DMS114 treated with DMSO at 0.1 percent for 48 hours (cell line): Measurements from ENCODE around the gene CHADL.
A peak's percentile ranks its signal among the peaks of the same experiment; 100 is the strongest.

ENCODE experiments used
- DNase-seq: peaks from one replicate; lab custom pipeline; 2025; ENCODE audit not compliant: unreplicated experiment; lab: John Stamatoyannopoulos, UW

CHADL gene

DNA sequence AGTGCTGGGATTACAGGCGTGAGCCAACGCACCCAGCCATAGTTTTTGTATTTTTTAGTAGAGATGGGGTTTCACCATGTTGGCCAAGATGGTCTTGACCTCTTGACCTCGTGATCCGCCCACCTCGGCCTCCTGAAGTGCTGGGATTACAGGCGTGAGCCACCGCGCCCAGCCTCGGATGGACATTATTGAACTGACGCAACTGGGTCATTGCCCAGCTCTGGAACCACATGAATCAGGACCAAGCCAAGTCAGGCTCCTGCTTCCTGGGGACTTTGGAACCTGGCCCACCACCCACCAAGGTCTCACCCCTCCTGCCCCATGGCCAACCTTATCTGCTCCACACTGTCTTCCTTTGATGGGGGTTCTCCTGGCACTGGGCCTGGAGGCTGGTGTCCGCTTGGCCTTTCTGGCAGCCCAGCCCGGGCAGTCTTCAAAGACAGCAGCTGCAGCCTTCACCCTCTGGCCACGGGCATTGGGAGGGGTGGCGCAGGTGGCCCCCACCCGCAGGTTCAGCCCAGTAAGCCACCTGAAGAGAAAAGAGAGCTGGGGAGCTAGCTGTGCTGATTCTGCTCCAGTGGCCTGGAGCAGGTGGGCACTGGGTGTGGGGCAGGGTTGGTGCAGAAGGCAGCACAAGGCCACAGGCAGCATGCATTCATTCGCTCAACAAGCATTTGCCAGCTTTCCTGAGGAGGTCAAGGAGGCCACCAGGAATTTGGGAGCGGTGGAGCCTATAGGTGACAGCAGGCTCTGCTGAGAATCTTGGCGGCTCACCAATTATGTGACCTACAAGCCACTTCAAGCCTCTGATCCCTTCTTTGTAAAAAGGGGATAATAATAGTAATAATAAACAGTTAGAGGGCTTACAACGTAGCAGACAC lies 5.7 kb downstream of the CHADL start:
- DNase-seq = no peak

DNA sequence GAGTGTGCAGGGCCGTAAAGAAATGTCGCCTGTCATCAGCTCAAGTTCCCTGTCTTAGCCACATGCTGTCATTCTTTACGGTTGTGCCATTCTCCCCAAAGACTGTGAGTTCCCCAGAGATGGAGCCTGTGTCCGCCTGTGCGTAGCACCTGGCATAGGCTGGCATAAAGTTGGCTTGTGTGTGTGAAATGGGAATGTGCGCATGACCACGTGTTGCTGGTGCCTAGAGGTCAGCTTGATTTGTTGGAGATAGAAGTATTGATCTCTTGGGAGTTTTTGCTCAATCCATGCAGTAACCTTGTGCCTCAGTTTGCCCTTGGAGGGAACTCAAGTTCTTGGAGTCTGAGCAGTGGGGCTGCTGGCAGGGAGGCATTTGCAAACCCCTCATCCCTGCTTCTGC lies 9.4 kb downstream of the CHADL start:
- no peak for DNase-seq

DNA sequence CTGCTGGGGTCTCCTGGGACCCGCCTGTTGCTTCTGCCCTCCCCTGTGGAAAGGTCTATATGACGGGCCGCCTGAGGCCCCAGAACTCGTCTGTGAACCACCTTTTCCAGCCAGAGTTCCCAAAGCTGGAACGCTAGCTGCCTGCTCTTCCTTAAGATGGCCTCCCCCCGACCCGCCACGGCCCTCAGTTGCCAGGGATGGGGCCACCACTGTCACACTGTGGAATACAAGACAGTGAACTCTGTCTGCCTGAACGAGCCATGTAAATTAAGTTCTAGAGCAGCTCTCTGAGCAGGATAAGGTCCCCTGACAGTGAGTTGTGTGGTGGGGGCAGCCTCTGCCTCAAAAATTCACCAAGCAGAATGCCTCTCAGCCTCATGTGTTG lies 10.3 kb downstream of the CHADL start:
- DNase-seq = no peak

DNA sequence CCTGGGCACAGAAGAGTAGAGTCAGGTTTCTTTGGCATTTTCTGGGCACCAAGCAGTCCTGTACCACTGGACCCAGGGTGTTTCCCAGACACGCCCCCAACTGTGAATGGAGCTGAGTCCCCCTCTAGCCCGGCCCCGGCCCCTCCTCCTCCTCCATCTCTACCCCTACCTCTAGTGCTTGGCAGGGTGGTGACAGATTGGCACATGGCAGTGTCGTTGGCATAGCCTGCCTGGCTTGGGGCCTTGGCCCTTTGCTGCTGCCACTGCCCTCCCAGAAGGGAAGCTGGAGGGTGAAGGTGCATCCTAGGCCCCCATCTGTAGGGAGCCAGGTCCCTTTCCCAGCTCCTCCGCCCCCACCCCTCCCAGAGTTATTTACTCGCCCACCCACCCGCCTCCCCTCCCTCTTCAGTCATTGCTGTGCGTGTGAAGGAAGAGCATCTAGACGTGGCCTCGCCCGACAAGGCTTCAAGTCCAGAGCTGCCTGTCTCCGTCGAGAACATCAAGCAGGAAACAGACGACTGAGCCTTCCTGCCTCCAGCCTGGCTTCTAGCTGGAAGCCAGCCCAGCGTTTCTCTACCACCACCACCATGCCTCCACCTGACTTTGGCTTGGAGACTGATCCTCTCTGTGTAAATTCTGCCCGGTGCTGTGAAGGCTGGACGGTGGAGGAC lies 10.9 kb downstream of the CHADL start:
- no peak for DNase-seq

DNA sequence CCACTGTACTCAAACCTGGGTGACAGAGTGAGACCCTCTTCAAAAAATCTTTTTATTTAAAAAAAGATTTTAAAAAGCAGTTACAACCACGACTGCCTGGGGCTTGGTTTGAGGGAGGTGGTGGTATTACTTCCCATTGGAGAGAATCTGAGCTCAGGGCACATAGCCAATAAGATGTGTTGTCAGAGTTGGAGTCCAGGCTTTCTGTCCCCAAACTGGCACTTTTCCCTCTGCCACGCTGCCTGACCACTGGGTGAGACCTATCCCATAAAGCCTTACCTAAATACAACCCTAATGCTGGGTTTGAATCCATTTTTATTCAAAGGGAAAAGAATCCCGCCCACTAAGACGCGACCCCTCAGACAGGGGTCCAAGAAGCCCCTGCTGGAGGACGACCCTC lies 11.5 kb downstream of the CHADL start:
- no peak for DNase-seq

DNA sequence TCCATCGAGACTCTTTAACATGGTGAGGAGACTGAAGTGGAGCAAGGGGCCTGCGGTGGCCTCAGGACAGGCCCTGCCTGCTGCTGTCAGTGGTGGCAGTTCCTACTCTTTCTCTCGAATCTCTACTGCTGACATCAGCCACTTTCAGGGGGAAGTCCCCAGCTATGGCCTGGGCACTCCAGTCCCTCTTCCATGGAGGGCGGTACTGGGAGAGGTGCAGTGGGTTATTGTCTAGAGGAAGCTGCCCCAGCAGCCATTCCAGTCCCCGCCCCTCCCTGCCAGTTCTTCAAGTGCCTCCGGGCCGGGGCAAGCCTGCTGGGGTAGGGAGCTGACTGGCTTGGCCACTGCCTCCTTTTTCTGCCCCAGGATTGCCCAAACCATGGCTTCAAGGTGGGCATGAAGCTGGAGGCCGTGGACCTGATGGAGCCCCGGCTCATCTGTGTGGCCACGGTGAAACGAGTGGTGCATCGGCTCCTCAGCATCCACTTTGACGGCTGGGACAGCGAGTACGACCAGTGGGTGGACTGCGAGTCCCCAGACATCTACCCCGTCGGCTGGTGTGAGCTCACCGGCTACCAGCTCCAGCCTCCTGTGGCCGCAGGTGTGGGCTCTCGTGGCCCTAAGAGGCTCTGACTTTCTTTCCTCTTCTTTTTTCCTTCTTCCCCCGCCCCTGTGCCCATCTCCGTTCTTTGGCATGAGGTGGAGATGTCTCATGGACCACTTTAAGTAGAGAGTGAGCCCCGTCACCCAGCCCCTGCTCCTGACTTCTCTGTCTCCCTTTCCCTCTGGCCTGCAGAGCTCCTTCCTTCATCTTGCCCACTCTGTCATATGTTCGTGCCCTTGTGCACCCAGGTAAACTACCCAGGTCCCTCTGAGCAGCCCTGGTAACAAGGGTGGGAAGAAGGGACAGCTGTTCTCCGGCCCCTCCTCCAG lies 13.7 kb downstream of the CHADL start:
- DNase-seq = no peak

DNA sequence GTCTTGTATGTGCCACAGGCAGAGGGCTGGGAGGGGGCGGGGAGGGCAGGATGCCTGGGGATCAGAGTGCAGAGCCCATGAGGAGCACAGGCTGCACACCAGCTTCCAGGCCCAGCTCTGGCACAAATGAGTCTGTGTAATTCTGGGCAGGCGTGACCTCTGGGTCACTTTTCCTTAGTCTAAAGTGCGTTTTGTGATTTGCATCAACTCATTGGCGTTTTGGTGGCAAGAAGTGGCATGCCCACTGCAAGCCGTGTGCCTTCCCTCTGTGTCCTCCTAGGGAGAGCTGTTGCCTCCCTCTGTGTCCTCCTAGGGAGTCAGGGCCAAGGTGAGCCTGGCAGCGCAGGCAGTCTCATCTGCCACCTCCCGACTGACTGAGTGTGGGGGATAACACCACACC lies 17.2 kb downstream of the CHADL start:
- no peak for DNase-seq

DNA sequence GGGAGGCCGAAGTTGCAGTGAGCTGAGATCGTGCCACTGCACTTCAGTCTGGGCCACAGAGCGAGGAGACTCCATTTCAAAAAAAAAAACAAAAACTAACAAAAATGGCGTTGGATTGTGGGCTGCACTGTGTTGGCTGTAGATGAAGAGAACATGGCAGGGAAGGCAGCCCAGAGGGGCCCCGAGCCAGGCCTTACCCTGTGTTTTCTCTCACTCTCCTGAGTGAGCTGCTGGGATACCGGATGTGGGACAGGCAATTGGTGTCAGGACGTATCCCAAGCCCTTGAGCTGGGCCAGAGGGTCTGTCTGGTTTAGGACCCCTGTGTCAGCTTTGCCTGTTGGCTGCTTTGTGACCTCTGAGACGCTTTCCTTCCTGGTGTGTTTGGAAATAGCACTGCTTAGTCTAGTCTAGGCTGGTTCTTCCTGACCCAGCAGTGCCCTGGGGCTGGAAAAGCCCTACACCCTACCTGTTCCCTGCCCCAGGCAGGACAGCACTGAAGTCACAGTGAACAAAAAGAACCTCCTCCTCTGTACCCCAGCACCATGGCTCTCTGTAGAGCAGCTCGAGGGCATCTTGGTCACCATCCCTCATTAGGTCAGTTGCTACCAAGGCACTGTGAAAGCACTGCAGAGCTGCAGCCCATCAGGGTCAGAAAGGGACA lies 17.8 kb downstream of the CHADL start:
- no peak for DNase-seq

DNA sequence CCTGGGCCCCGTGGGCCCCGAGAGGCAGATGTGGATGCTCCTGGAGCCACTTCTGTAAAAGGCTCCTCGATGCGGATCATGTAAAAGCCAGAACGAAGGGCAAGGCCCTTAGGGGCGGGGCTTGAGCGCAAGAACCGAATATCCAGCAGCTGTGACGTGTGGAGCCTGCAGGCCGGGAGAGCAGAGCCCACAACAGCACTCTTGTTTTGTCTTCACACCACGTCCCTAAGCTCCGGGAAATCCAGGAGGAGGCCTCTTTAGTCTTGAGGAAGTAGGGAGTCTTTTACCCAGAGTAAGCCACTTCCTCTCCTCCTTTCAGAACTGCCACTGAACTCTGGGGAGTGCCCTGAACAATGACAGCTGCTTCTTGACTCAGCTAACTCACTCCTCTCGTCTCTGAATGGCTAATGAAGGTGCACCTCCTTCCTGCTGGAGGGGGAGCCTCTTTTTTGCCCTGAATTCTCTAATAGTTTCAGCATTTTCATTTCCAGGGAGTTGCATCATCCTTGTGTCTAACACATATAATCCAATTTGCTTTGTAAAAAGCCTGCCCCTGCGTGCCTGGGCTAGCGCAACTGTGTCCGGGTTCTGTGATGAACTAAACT lies 23.1 kb downstream of the CHADL start:
- DNase-seq = no peak

DNA sequence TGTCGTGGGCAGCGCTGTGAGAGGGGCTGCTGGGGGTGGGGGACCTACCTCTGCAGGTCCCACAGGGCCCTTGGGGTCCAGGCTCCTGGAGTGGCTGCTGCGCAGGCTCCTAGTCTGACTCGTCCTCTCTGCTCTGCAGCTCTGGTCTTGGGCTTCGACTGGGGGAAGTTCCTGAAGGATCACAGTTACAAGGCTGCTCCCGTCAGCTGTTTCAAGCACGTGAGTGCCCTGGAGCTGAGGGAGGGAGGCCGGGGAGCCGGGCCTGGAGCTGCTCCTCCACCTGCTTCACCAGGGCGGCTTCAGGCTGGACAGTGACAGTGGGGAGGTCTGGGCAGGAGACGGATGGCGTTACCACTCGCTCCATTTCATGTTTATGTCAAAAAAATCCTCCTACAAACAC lies 23.7 kb downstream of the CHADL start:
- no peak for DNase-seq

DNA sequence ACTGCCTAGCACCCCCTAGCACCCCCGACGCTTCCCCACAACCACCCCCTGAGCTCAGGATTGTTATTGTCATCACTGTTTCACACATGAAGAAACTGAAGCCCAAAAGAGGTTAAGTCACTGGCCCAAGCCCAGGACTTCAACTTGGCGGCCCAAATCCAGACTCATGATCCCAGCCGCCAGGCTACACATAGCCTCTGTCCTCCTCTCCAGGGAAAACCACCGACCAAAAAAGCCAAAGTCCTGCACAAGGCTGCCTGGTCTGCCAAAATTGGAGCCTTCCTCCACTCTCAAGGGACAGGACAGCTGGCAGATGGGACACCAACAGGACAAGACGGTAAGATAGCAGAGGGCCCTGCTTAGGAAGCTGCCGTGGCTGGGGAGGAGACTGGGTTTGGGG lies 24.8 kb downstream of the CHADL start:
- no peak for DNase-seq

DNA sequence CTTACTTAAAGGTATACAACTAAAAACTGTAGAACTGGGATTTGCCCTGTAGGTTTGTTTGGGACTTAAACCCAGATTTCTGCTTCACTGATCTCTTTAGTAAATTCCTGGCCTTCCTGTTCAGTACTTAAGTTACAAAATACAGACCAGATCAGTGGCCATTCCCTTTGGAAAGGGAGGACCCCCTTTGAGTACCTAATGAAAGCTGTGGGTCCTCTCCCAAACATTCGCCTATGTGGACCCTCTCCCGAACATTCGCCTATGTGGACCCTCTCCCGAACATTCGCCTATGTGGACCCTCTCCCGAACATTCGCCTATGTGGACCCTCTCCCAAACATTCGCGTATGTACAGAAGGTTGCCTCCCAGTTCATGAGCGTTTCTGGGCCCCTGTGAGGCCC lies 25.3 kb downstream of the CHADL start:
- no peak for DNase-seq

DNA sequence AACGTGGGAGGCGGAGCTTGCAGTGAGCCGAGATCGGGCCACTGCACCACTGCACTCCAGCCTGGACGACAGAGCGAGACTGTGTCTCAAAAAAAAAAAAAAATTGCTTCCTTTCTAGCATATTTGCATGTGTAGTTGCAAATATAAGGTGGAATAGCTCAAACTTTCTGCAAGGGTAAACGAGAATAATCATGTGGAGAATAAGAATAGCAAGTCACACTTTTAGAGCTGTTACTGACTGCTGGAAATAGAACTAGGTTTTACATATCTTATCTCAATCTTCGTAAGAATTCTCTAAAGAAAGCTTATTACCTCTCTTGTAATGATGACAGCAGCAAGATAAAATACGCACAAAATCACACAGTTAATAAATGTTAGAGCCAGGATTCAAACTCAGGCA lies 34.0 kb downstream of the CHADL start:
- no peak for DNase-seq

DNA sequence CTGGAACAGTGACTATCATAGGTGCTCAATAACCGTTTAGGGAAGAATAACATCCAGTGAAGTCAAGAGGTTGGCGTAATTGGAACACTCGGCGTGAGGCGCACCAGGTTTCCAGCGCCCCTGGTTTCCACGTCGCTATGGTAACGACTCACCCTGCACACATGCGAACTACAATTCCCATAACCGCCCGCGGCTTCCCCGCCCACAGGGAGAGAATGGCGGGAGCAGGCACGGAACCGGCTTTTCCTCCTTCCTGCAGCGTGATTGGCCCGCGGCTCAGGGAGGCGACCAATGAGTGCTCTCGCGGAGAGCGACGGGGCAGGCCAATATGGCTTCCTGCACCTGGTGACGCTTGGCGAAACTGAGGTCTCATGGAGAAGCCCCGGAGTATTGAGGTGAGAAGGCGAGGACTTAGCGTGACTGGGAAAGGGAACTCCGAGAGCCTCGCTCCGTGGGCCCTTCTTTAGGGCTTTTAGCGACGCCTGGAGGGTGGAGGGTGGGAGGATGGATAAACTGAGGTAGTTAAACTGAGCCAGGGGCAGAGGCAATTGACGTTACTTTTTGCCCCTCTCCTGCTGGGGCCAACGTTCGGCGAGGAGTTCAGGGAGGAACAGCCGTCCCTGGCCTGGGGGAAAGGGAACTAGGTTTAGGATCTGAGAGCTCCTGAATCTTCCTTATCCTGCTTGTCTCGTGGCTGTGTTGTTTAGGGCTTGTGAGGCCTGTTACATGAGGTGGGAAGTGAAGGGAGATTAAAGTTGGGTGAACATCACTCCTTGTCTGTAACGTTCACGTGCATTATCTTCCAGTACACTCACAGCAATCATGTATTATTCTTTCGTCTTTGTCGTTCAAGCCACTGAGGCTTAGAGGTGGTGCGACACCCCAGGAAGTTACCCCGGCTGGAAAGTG lies 35.5 kb downstream of the CHADL start, which contains the start of gene L3MBTL2:
Gene L3MBTL2 (plus strand): TSS at position 321 of the 909 bp plus-strand sequence. CDS start 51 bp downstream, at position 372.
- DNase-seq = peak; percentile 92

DNA sequence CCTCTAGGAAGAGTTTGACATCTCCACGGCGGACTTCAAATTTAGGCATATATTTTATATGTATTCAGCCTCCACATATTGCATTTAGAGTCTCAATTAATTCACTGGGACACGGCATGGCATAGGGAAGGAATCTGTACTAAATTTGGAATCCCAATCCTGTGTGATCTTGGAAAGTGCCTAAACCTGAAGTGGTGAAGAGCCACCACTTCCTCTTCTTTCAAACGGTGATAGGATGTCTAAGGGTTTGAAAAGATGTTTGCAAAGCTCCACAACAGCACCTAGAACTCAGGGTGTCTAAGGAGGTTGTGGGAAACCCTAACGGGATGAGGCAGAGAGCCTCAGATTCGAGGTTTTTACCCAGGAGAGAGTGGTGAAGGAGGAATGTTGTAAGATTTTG lies 36.7 kb downstream of the CHADL start:
- no peak for DNase-seq

DNA sequence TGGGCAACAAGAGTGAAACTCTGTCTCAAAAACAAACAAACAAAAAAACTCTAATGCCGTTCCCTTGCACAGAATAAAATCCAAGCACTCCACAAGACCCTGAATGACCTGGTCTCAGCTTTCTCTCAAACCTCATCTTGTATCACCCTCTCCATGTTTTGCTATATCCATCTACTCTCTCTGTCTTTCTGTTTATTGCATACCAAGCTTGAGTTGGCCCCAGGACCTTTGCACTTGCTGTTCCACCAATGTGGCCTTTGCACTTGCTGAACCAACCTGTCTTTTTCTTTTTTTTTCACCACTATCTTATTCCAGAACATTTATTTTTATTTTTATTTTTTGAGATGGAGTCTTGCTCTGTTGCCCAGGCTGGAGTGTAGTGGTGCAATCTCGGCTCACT lies 37.6 kb downstream of the CHADL start:
- no peak for DNase-seq

DNA sequence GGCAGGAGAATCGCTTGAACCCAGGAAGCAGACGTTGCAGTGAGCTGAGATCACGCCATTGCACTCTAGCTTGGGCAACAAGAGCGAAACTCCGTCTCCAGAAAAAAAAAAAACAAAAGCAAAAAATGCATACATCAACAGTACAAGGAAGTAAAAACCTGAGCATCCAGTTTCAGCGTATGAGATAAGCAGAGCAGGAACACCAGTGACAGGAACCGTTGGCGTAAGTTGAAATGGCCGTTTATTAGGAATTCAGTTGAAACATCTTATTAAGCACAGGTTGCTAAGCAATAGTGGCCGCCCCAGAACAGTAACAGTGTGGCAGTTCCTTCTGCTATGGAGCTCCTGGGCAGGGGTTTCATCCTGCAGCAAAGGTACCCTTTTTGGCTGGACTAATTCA lies 39.6 kb downstream of the CHADL start:
- DNase-seq = no peak

DNA sequence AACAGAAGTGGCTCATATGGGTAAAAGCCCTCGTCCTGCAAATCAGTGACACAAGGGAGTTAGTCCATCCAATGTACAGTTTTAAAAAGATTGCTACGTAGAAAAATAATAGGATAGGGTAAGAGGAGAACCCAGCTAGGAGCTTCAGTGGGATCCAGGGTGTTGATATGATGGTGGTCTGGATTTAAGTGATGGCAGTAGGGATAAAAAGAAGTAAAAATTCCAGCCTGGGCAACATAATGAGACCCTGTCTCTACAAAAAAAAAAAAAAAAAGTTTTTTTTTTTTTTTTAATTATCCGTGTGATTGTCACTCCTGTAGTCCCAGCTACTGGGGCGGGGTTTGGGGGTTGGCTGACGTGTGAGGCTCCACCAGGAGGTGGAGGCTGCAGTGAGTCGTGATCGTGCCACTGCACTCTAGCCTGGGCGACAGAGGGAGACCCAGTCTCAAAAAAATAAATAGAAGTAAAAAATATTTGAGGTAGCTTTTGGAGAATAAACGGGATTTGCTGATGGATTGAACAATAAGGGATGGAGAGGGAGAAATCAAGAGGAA lies 42.6 kb downstream of the CHADL start:
- peak; percentile 48 for DNase-seq
